ENCODE results near the gene GMEB2.
"Not testable (repeated sequence)": the region's sequence is repeated elsewhere in the genome, so short reads cannot be mapped to it uniquely, and the experiment has no call there.

The GMEB2 gene

GRCh38 chr20:63572071-63572787 lies 54.7 kb downstream of the GMEB2 start:
- DNase-seq (ENCODE audit: low read depth), result no peak

GRCh38 chr20:63571087-63571478 lies 55.8 kb downstream of the GMEB2 start:
- not testable (repeated sequence) for DNase-seq (ENCODE audit: low read depth)

GRCh38 chr20:63570281-63571086 lies 56.4 kb downstream of the GMEB2 start:
- no peak for DNase-seq (ENCODE audit: low read depth)

GRCh38 chr20:63568986-63569949 lies 57.6 kb downstream of the GMEB2 start:
- no peak for DNase-seq (ENCODE audit: low read depth)

GRCh38 chr20:63568170-63568981 lies 58.5 kb downstream of the GMEB2 start:
- no peak for DNase-seq (ENCODE audit: low read depth)

GRCh38 chr20:63567386-63568169 lies 59.3 kb downstream of the GMEB2 start:
- no peak for DNase-seq (ENCODE audit: low read depth)

- no peak for DNase-seq (ENCODE audit: low read depth)
These were observed 59.8 kb downstream of the GMEB2 start for GRCh38 chr20:63567136-63567385.

GRCh38 chr20:63566395-63567135 lies 60.3 kb downstream of the GMEB2 start:
- DNase-seq (ENCODE audit: low read depth), result no peak

GRCh38 chr20:63565699-63566335 lies 61.1 kb downstream of the GMEB2 start:
- no peak for DNase-seq (ENCODE audit: low read depth)

GRCh38 chr20:63565021-63565698 lies 61.7 kb downstream of the GMEB2 start:
- no peak for DNase-seq (ENCODE audit: low read depth)

- DNase-seq (ENCODE audit: low read depth), result no peak
These were observed 62.7 kb downstream of the GMEB2 start for GRCh38 chr20:63564036-63564810.

GRCh38 chr20:63563225-63563935 lies 63.5 kb downstream of the GMEB2 start:
- DNase-seq (ENCODE audit: low read depth), result no peak

- DNase-seq (ENCODE audit: low read depth), result no peak
These were observed 64.3 kb downstream of the GMEB2 start for GRCh38 chr20:63562461-63563224.

GRCh38 chr20:63561624-63562396 lies 65.1 kb downstream of the GMEB2 start:
- no peak for DNase-seq (ENCODE audit: low read depth)

GRCh38 chr20:63560856-63561609 lies 65.9 kb downstream of the GMEB2 start:
- no peak for DNase-seq (ENCODE audit: low read depth)

Data from fibroblast of gingiva (primary cell).